ENCODE data around the gene PIERCE2. TPM values are rescaled to one million over a fixed set of nuclear protein-coding genes. Genes with fewer than 3 reads are reported as not detected.
"Not testable (repeated sequence)": the region's sequence is repeated elsewhere in the genome, so short reads cannot be mapped to it uniquely, and the experiment has no call there.

PIERCE2 gene
- total RNA-seq, 1 donor from 2014 or later = 2.7 TPM

GRCh38 chr15:55403531-55403930 is 4.8 kb upstream of the PIERCE2 start:
- no peak overlapping the region for H3K27ac Mint-ChIP-seq (ENCODE audit: unreplicated experiment)
- no peak for DNase-seq (ENCODE audit: low read depth, low spot score)
- H3K36me3 Mint-ChIP-seq (ENCODE audit: low read depth) = peaks cover 4% of the 10 kb centered on the region
- H3K4me3 Mint-ChIP-seq = no peak overlapping the region
- H3K4me1 Mint-ChIP-seq = peaks cover 16% of the 10 kb centered on the region
- no peak for TF ChIP-seq CTCF (conservative IDR thresholded peaks at IDR 0.05)
- H3K27me3 Mint-ChIP-seq (ENCODE audit: low read depth) = no peaks in the 10 kb centered on the region
- no peaks in the 10 kb centered on the region for H3K9me3 Mint-ChIP-seq

- DNase-seq (ENCODE audit: low read depth, low spot score) = no peak
- TF ChIP-seq CTCF (conservative IDR thresholded peaks at IDR 0.05) = no peak
- peaks cover 21% of the 10 kb centered on the region for H3K4me1 Mint-ChIP-seq
Measured at GRCh38 chr15:55407498-55408011, 740 bp upstream of the PIERCE2 start.

GRCh38 chr15:55408976-55409375 is 681 bp downstream of the PIERCE2 start:
- peak overlapping the region; percentile 99 for H3K27ac Mint-ChIP-seq (ENCODE audit: unreplicated experiment)
- not testable (repeated sequence) for DNase-seq (ENCODE audit: low read depth, low spot score); H3K9me3 Mint-ChIP-seq; H3K27me3 Mint-ChIP-seq (ENCODE audit: low read depth); H3K36me3 Mint-ChIP-seq (ENCODE audit: low read depth)
- peaks cover 16% of the 10 kb centered on the region for H3K4me1 Mint-ChIP-seq
- peak overlapping the region; percentile 95 for H3K4me3 Mint-ChIP-seq

More at GRCh38 chr15:55407498-55408011, 740 bp upstream of the PIERCE2 start:
- peak overlapping the region; percentile 91 for H3K27ac Mint-ChIP-seq (ENCODE audit: unreplicated experiment)
- H3K9me3 Mint-ChIP-seq = no peaks in the 10 kb centered on the region
- H3K4me3 Mint-ChIP-seq = peak overlapping the region; percentile 95
- no peaks in the 10 kb centered on the region for H3K27me3 Mint-ChIP-seq (ENCODE audit: low read depth)
- H3K36me3 Mint-ChIP-seq (ENCODE audit: low read depth) = no peaks in the 10 kb centered on the region

DNA sequence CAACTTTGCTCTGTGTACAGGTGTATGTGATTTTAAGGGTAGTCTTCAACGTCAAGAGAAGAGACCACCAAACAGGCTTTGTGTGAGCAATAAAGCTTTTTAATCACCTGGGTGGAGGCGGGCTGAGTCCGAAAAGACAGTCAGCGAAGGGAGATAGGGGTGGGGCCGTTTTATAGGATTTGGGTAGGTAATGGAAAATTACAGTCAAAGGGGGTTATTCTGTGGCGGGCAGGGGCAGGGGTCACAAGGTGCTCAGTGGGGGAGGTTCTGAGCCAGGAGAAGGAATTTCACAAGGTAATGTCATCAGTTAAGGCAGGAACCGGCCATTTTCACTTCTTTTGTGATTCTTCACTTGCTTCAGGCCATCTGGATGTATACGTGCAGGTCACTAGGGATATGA is 9.4 kb downstream of the PIERCE2 start:
- not testable (repeated sequence) for H3K9me3 Mint-ChIP-seq

DNA sequence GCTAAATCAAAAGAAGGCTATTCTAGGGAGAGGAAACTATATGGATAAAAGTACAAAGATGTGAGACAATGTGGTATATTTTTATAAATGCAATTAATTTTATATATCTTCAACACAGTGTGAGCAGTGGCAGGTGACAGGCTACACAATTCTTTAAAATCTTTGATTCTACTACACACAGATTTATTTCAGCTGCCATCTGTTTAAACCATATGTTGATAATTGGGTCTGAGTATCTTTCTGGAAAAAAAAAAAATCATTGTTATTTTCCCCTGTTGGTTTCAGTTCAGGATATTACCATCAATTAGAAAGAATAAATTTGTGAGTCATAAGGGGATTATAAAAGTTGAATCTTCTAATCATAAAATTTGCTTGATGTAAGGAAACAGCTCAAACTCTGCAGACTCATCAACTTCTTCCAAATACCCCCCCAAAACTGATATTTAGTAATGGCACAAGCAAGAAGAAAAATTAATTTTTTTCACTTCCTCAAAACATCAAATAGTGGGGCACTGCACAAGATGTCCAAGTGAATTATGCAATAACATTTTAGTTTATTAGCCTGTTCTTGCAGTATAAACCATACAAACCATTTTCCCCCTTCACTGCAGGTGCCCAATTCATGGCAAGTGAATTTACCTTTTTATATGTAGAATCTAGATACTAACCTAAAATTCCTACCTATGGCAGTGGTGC is 12.0 kb downstream of the PIERCE2 start:
- Mint-ChIP-seq H3K36me3 (ENCODE audit: low read depth) (peaks cover 3% of the 10 kb centered on the region), H3K4me1 (no peaks in the 10 kb centered on the region), H3K27me3 (ENCODE audit: low read depth) (no peaks in the 10 kb centered on the region), H3K9me3 (no peaks in the 10 kb centered on the region), H3K4me3 (no peak overlapping the region), H3K27ac (ENCODE audit: unreplicated experiment) (no peak overlapping the region)
- no peak for DNase-seq (ENCODE audit: low read depth, low spot score)
- TF ChIP-seq CTCF (conservative IDR thresholded peaks at IDR 0.05) = no peak

More for the DNA sequence above, 9.4 kb downstream of the PIERCE2 start:
- H3K4me3 Mint-ChIP-seq; DNase-seq (ENCODE audit: low read depth, low spot score); H3K27me3 Mint-ChIP-seq (ENCODE audit: low read depth); H3K27ac Mint-ChIP-seq (ENCODE audit: unreplicated experiment); H3K36me3 Mint-ChIP-seq (ENCODE audit: low read depth); H3K4me1 Mint-ChIP-seq: not testable (repeated sequence)

GRCh38 chr15:55422089-55422488 is 13.8 kb downstream of the PIERCE2 start:
- Mint-ChIP-seq H3K4me3 (no peak overlapping the region), H3K27me3 (ENCODE audit: low read depth) (no peaks in the 10 kb centered on the region), H3K9me3 (no peaks in the 10 kb centered on the region), H3K27ac (ENCODE audit: unreplicated experiment) (no peak overlapping the region), H3K36me3 (ENCODE audit: low read depth) (peaks cover 3% of the 10 kb centered on the region), H3K4me1 (no peaks in the 10 kb centered on the region)
- DNase-seq (ENCODE audit: low read depth, low spot score) = no peak
- no peak for TF ChIP-seq CTCF (conservative IDR thresholded peaks at IDR 0.05)

Data from neural crest cell (in vitro differentiated cells).